Breast epithelium (tissue), 3 donors: ENCODE data around the gene LCE1E.

ENCODE experiments used
- CTCF ChIP-seq, 3 donors: fragments of 450-650 bp; IDR thresholded peaks; one replicate each; pipeline ENCODE4 v1.5.1; 2016 to 2017; ENCODE audit warnings: antibody characterized with exemption in 3 of 3, mild to moderate bottlenecking in 3 of 3, moderate library complexity in 3 of 3
- POLR2A ChIP-seq: fragments of 450-650 bp; IDR thresholded peaks from one replicate; pipeline ENCODE4 v1.6.1; 2016; ENCODE audit warnings: antibody characterized with exemption, mild to moderate bottlenecking, moderate library complexity
- POLR2AphosphoS5 ChIP-seq, 3 donors: sonication (generic); formaldehyde crosslinking; IDR thresholded peaks; one replicate each; pipeline ENCODE4 v1.6.1; 2017; ENCODE audit warnings: antibody characterized with exemption in 3 of 3

GRCh38 chr1:152759453-152760173, 26.4 kb upstream of the LCE1E start:
- TF ChIP-seq CTCF (IDR thresholded peaks at IDR 0.05) (no peak), POLR2A (no peak), POLR2AphosphoS5 (IDR thresholded peaks at IDR 0.05) (no peak)
